HFF-Myc (cell line): ENCODE measurements around the gene PI4KA.

Experiments used
- DNase-seq: peaks from one replicate; pipeline ENCODE4 v3.0.0-alpha.2; 2011; ENCODE audit warnings: low read depth; ENCODE audit errors: extremely low read depth
- H3K4me3 ChIP-seq: replicated peaks from 2 replicates; pipeline ENCODE4 v1.5.1; 2011; ENCODE audit warnings: low read depth, mild to moderate bottlenecking, control low read depth, low read length
- CTCF ChIP-seq: IDR thresholded peaks from 2 replicates; pipeline ENCODE4 v1.5.1; 2012; ENCODE audit warnings: mild to moderate bottlenecking, low read depth, low read length, control low read depth; ENCODE audit errors: missing control alignments

Gene PI4KA

GRCh38 chr22:20885017-20885556 is 26.5 kb upstream of the PI4KA start:
- no peak for TF ChIP-seq CTCF
- DNase-seq = no peak
- no peak overlapping the region for H3K4me3 ChIP-seq

- DNase-seq = no peak
- H3K4me3 ChIP-seq = no peak overlapping the region
- no peak for TF ChIP-seq CTCF
These were observed 25.8 kb upstream of the PI4KA start for GRCh38 chr22:20884454-20884853.

- TF ChIP-seq CTCF = no peak
These were observed 24.2 kb upstream of the PI4KA start for GRCh38 chr22:20882855-20883254.

GRCh38 chr22:20881869-20882815 is 23.5 kb upstream of the PI4KA start:
- DNase-seq = no peak
- H3K4me3 ChIP-seq = no peak overlapping the region
- TF ChIP-seq CTCF = no peak

More at GRCh38 chr22:20882855-20883254, 24.2 kb upstream of the PI4KA start:
- no peak for DNase-seq
- H3K4me3 ChIP-seq = no peak overlapping the region

- no peak overlapping the region for H3K4me3 ChIP-seq
- DNase-seq = no peak
These were observed 22.6 kb upstream of the PI4KA start for GRCh38 chr22:20881231-20881630.

GRCh38 chr22:20877715-20878114 is 19.1 kb upstream of the PI4KA start:
- DNase-seq = no peak
- H3K4me3 ChIP-seq = no peak overlapping the region
- TF ChIP-seq CTCF = no peak

More at GRCh38 chr22:20881231-20881630, 22.6 kb upstream of the PI4KA start:
- no peak for TF ChIP-seq CTCF
